Mesenchymal stem cell (in vitro differentiated cells and primary cell): Measurements from ENCODE around the gene CAMSAP2.

Source experiments
- DNase-seq: peaks from one replicate; pipeline ENCODE4 v3.0.0-alpha.2; 2013
- H2AFZ ChIP-seq: one replicate; pipeline ENCODE4 v1.6.1; 2013; ENCODE audit warnings: low read depth, mild to moderate bottlenecking, control low read depth, inconsistent platforms, low read length, moderate library complexity
- H2AK5ac ChIP-seq: 2 replicates; pipeline ENCODE4 v1.6.1; 2013; ENCODE audit warnings: low read length, moderate library complexity, mild to moderate bottlenecking, inconsistent platforms; ENCODE audit not compliant: severe bottlenecking
- H2BK120ac ChIP-seq: one replicate; pipeline ENCODE4 v1.6.1; 2013; ENCODE audit warnings: low read depth, mild to moderate bottlenecking, inconsistent platforms, low read length, moderate library complexity
- H2BK12ac ChIP-seq, 2 experiments: one replicate each; pipeline ENCODE4 v1.6.1; 2013; ENCODE audit warnings: inconsistent platforms in 2 of 2, low read length in 2 of 2, mild to moderate bottlenecking in 2 of 2, moderate library complexity in 2 of 2, control low read depth in 1 of 2
- H2BK15ac ChIP-seq: one replicate; pipeline ENCODE4 v1.6.1; 2013; ENCODE audit warnings: mild to moderate bottlenecking, low read depth, inconsistent platforms; ENCODE audit not compliant: poor library complexity, severe bottlenecking
- H2BK5ac ChIP-seq: 2 replicates; pipeline ENCODE4 v1.6.1; 2013; ENCODE audit warnings: low read depth, mild to moderate bottlenecking, low read length, control low read depth, inconsistent platforms; ENCODE audit not compliant: poor library complexity, severe bottlenecking
- H3K14ac ChIP-seq, 2 experiments: one replicate each; pipeline ENCODE4 v1.6.1; 2013; ENCODE audit warnings: inconsistent platforms in 2 of 2, low read length in 2 of 2, control low read depth in 1 of 2, mild to moderate bottlenecking in 1 of 2, moderate library complexity in 1 of 2
- H3K18ac ChIP-seq, 2 experiments: one replicate each; pipeline ENCODE4 v1.6.1; 2013; ENCODE audit warnings: inconsistent platforms in 2 of 2, low read length in 2 of 2, control low read depth in 1 of 2, low read depth in 1 of 2, mild to moderate bottlenecking in 1 of 2
- H3K23ac ChIP-seq, 2 experiments: one replicate each; pipeline ENCODE4 v1.6.1; 2013; ENCODE audit warnings: inconsistent platforms in 2 of 2, low read length in 2 of 2, mild to moderate bottlenecking in 2 of 2, moderate library complexity in 2 of 2, control low read depth in 1 of 2
- H3K27ac ChIP-seq: 2 replicates; pipeline ENCODE4 v1.5.1; 2013; ENCODE audit warnings: mild to moderate bottlenecking, moderate library complexity, low read length, control low read depth, inconsistent platforms; ENCODE audit not compliant: poor library complexity, severe bottlenecking
- H3K27me3 ChIP-seq, 2 experiments: 2 replicates each; pipeline versions ENCODE4 v1.6.1 to v1.7.0; 2013; ENCODE audit warnings: low read length in 2 of 2, mild to moderate bottlenecking in 2 of 2, moderate library complexity in 2 of 2, control low read depth in 1 of 2, inconsistent platforms in 1 of 2; ENCODE audit not compliant: control insufficient read depth in 1 of 2, insufficient read depth in 1 of 2
- H3K36me3 ChIP-seq, 2 experiments: 2 replicates each; pipeline versions ENCODE4 v1.6.1 to v1.7.0; 2013; ENCODE audit warnings: low read length in 2 of 2, control low read depth in 1 of 2, inconsistent platforms in 1 of 2, low read depth in 1 of 2, mild to moderate bottlenecking in 1 of 2; ENCODE audit not compliant: insufficient read depth in 2 of 2, control insufficient read depth in 1 of 2
- H3K4ac ChIP-seq, 2 experiments: one replicate each; pipeline ENCODE4 v1.6.1; 2013; ENCODE audit warnings: inconsistent platforms in 2 of 2, low read length in 2 of 2, mild to moderate bottlenecking in 2 of 2, moderate library complexity in 2 of 2, control low read depth in 1 of 2, low read depth in 1 of 2
- H3K4me1 ChIP-seq: 2 replicates; pipeline ENCODE4 v1.6.1; 2013; ENCODE audit warnings: low read depth, low read length, control low read depth; ENCODE audit not compliant: control insufficient read depth, insufficient read depth
- H3K4me2 ChIP-seq: 2 replicates; pipeline ENCODE4 v1.6.1; 2013; ENCODE audit warnings: low read length, mild to moderate bottlenecking, inconsistent platforms; ENCODE audit not compliant: poor library complexity, severe bottlenecking
- H3K4me3 ChIP-seq, 2 experiments: 2 replicates each; pipeline versions ENCODE4 v1.5.1 to v1.7.0; 2013; ENCODE audit warnings: low read length in 2 of 2, mild to moderate bottlenecking in 2 of 2, control low read depth in 1 of 2, low read depth in 1 of 2; ENCODE audit not compliant: insufficient read depth in 1 of 2
- H3K79me1 ChIP-seq: replicated peaks from 2 replicates; pipeline ENCODE4 v1.6.1; 2013; ENCODE audit warnings: mild to moderate bottlenecking, control low read depth, low read length, inconsistent platforms; ENCODE audit not compliant: poor library complexity, severe bottlenecking
- H3K9ac ChIP-seq: 2 replicates; pipeline ENCODE4 v1.7.0; 2013; ENCODE audit warnings: mild to moderate bottlenecking, low read length, moderate library complexity
- H3K9me3 ChIP-seq: 2 replicates; pipeline ENCODE4 v1.7.0; 2013; ENCODE audit warnings: mild to moderate bottlenecking, low read length; ENCODE audit not compliant: control insufficient read depth
- H4K8ac ChIP-seq: one replicate; pipeline ENCODE4 v1.6.1; 2013; ENCODE audit warnings: inconsistent platforms, mild to moderate bottlenecking, low read length, moderate library complexity
- H4K91ac ChIP-seq: one replicate; pipeline ENCODE4 v1.6.1; 2013; ENCODE audit warnings: mild to moderate bottlenecking, low read length, inconsistent platforms
- WGBS: methylation state at CpG from one replicate; pipeline ENCODE4 v1.1.7; 2013; ENCODE audit warnings: mixed read lengths; 5-methylcytosine and 5-hydroxymethylcytosine counted together

CAMSAP2 gene

DNA sequence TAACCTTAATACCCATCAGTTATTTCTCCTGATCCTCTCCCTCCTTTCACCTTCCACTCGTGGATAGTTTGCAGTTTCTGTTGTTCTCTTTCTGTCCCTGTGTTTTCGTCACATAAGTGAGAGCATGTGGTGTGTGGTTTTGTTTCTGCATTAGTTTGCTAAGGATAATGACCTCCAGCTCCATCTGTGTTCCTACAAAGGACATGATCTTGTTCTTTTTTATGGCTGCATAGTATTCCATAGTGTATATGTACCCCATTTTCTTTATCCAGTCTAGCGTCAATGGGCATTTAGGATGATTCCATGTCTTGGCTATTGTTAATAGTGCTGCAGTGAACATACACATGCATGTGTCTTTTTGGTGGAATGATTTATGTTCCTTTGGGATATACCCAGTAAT, 97.5 kb downstream of the CAMSAP2 start:
- no peak overlapping the region for H2BK15ac ChIP-seq
- H4K91ac ChIP-seq = no peak overlapping the region
- no peak overlapping the region for H3K4me2 ChIP-seq
- H3K23ac ChIP-seq = no peak overlapping the region
- H3K4me3 ChIP-seq = no peak overlapping the region
- peaks cover 9 to 44% of the 10 kb centered on the region in 2 experiments for H3K36me3 ChIP-seq
- no peak overlapping the region for H2AFZ ChIP-seq
- no peak overlapping the region for H2BK12ac ChIP-seq
- H3K4ac ChIP-seq = no peak overlapping the region
- no peak overlapping the region for H2BK120ac ChIP-seq
- H3K27ac ChIP-seq = no peak overlapping the region
- no peak overlapping the region for H3K9ac ChIP-seq
- WGBS = 100% methylated on average over 2 of the region's 3 CpGs
- peaks cover 13% of the 10 kb centered on the region for H3K79me1 ChIP-seq
- no peaks in the 10 kb centered on the region for H3K27me3 ChIP-seq
- no peak for DNase-seq
- no peak overlapping the region for H3K14ac ChIP-seq
- H3K4me1 ChIP-seq = no peaks in the 10 kb centered on the region
- H3K9me3 ChIP-seq = no peaks in the 10 kb centered on the region
- no peak overlapping the region for H2AK5ac ChIP-seq
- no peak overlapping the region for H3K18ac ChIP-seq
- no peak overlapping the region for H4K8ac ChIP-seq
- H2BK5ac ChIP-seq = no peak overlapping the region

DNA sequence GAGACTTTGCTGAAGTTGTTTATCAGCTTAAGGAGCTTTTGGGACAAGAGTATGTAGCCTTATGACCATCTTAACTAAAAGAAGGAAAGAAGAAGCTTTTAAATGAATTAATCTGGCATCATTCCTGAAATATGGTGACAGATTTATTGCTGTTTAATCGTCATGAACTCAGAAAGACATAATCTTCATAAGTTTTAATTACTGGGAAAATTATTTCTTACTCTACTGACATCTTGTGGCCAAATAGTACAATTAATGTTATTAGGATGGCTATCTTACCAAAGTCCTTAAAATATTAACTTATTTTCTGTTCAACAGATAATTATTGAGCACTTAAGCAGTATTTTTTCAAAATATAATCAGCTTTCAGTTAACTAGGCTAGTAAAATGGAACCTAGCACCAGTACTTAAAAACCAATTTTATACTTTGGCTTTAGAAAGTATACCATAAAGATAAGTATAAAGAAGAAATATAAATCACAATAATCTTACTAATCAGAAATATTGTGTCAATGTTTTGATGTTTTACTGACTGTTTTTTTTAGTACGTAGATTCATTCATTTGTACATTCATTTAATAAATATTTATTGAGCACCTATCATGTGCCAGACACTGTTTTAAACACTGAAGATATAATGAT, 99.4 kb downstream of the CAMSAP2 start:
- Histone ChIP-seq H2BK12ac (no peak overlapping the region), H4K91ac (no peak overlapping the region), H2BK5ac (no peak overlapping the region), H3K4me1 (no peaks in the 10 kb centered on the region), H2BK120ac (no peak overlapping the region), H3K23ac (no peak overlapping the region), H3K9ac (peak overlapping the region; percentile 46), H3K79me1 (peaks cover 17% of the 10 kb centered on the region), H3K18ac (no peak overlapping the region), H3K14ac (no peak overlapping the region), H3K4me2 (no peak overlapping the region), H3K4me3 (no peak overlapping the region), H2AFZ (no peak overlapping the region), H4K8ac (no peak overlapping the region), H3K27me3 (no peaks in the 10 kb centered on the region), H3K4ac (no peak overlapping the region), H3K9me3 (no peaks in the 10 kb centered on the region), H2AK5ac (no peak overlapping the region), H3K27ac (no peak overlapping the region), H3K36me3 (peaks cover 9 to 46% of the 10 kb centered on the region in 2 experiments), H2BK15ac (no peak overlapping the region)
- peak; percentile 43 for DNase-seq
- WGBS = no CpG with 5 or more reads among the region's 2 CpGs

DNA sequence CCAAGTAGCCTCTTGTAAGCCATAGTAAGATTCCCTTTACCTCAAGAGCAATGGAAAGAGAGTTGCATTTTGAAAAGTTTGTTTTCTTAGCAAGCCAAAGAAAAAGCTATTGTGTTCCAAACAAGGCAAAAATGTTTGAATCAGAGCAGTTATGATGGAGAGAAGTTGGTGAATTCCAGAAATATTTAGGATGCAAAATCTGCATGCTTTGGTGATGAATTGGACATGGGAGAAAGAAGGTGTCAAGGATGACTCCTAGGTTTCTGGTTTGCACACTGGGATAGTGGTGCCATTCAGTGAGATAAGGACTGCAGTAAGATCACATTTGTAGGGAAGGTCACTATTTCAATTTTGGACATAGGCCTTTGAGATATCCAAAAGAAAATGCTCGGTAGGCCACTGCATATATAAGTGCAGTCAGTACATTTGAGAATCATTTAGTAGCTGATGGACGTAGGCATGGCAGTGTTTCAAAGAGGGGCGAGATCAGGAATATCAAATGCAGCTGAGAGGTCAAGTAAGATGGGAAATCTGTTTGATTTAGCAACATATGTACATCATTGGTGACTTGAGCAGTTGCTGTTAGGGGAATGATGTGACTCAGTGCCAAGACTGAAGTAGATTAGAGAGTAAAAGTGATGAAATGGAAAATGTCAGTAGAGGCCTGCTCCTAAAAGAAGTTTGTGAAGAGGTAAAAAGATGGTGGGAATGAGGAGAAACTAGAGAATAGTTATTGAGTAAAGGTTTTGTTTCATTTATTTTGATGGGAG, 100.2 kb downstream of the CAMSAP2 start:
- H3K27me3 ChIP-seq = no peaks in the 10 kb centered on the region
- H2AK5ac ChIP-seq = no peak overlapping the region
- 92% methylated on average over 3 of the region's 3 CpGs for WGBS
- H3K4me1 ChIP-seq = no peaks in the 10 kb centered on the region
- H3K4me2 ChIP-seq = no peak overlapping the region
- peak; percentile 52 for DNase-seq
- peaks cover 15% of the 10 kb centered on the region for H3K79me1 ChIP-seq
- no peak overlapping the region for H4K91ac ChIP-seq
- H3K27ac ChIP-seq = peak overlapping the region; percentile 36
- no peak overlapping the region for H3K23ac ChIP-seq
- no peak overlapping the region for H2BK15ac ChIP-seq
- no peak overlapping the region for H2BK5ac ChIP-seq
- H3K9me3 ChIP-seq = no peaks in the 10 kb centered on the region
- H2BK12ac ChIP-seq = no peak overlapping the region
- no peak overlapping the region for H2AFZ ChIP-seq
- no peak overlapping the region for H3K14ac ChIP-seq
- no peak overlapping the region for H3K4ac ChIP-seq
- peaks cover 6 to 48% of the 10 kb centered on the region in 2 experiments for H3K36me3 ChIP-seq
- H3K4me3 ChIP-seq = no peak overlapping the region
- peak overlapping the region; percentile 46 for H3K9ac ChIP-seq
- no peak overlapping the region for H2BK120ac ChIP-seq
- H3K18ac ChIP-seq = no peak overlapping the region
- no peak overlapping the region for H4K8ac ChIP-seq

DNA sequence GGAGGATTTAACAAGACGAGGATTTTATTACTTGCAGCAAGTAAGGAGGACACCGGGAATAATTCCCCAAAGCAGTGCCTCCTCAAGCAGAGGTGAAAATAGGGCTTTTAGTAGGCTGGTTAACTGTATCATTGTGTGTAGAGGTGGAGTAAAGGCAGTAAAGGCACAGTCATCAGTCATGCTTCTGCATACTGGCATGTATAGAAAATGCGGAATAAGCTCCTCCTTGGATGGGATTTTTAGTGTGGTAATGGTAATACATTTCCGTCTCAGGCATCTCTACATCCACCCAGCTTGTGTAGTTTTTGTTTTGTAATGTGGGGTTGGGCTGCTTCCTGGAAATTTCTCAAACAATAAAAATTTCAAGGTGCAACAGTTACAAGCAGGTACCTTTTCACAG, 106.7 kb downstream of the CAMSAP2 start:
- no peak for DNase-seq
- 98% methylated on average over 3 of the region's 4 CpGs for WGBS
- Histone ChIP-seq H3K14ac (no peak overlapping the region), H3K79me1 (peaks cover 15% of the 10 kb centered on the region), H3K4me1 (no peaks in the 10 kb centered on the region), H2AFZ (no peak overlapping the region), H4K91ac (no peak overlapping the region), H3K9ac (no peak overlapping the region), H3K18ac (no peak overlapping the region), H2BK15ac (no peak overlapping the region), H3K4me3 (no peak overlapping the region), H3K4ac (no peak overlapping the region), H2BK12ac (no peak overlapping the region), H3K36me3 (peaks cover 8 to 78% of the 10 kb centered on the region in 2 experiments), H3K9me3 (no peaks in the 10 kb centered on the region), H2BK5ac (no peak overlapping the region), H3K27me3 (no peaks in the 10 kb centered on the region), H2BK120ac (no peak overlapping the region), H2AK5ac (no peak overlapping the region), H3K27ac (no peak overlapping the region), H4K8ac (no peak overlapping the region), H3K4me2 (no peak overlapping the region), H3K23ac (no peak overlapping the region)
